ENCODE results near the gene RBM4. TPM values are rescaled to one million over a fixed set of nuclear protein-coding genes. Genes with fewer than 3 reads are reported as not detected.

Gene RBM4
- total and polyA plus RNA-seq, 9 of the 15 experiments (the other 6 are each of a cell fraction or from before 2014, with no cell fraction given), result 81.6 to 233 (median 122) TPM

DNA sequence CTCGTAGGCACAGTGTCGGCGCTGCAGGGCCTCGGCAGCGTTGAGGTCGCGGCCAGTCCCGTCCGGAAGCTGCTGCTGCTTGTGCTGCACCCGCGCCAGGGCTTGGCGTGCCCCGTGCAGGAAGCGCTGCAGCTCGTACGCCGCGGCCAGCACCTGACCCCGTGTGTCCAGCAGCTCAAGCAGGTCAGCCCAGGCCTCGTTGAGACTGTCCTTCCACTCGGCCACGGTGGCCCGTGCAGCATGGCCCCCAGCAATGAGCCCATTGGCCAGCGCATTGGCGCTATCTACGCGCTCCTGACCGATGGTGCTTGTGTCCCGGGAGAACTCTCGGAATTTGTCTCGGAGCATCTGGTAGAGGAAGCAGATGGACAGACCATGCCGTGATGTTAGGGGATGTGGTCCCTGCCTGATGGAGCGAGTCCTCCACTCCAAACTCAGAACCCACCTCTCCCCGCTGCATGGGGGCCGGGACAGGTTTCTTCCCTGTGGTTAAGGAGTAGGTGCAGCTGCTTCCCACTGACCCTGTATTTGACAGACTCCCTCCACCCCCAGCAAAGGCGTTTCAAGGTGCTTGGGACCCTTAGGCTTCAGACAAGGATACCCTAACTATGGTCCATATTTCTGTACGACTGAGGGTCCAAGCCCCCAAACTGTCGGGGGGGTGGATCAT, 52.9 kb downstream of the RBM4 start:
- Histone ChIP-seq H3K4me1 (replicated peaks in 1 of 2; ENCODE audit: control insufficient read depth in 2 of 2, insufficient read depth in 2 of 2, low read length in 2 of 2) (peaks cover 0 to 20% of the 10 kb centered on the region in 2 experiments; a peak in 2 of 5 replicates), H3K4me3 (no peak overlapping the region), H3K27ac (ENCODE audit: extremely low read depth, low read depth, low read length) (no peak overlapping the region), H3K36me3 (ENCODE audit: control insufficient read depth, insufficient read depth, low read length) (peaks cover 86% of the 10 kb centered on the region; the same call in 2 of the 3 replicates), H3K4me2 (ENCODE audit: insufficient read depth, low read length) (no peak overlapping the region), H2AFZ (ENCODE audit: low read depth, low read length) (no peak overlapping the region), H3K9me1 (ENCODE audit: control insufficient read depth, insufficient read depth, low read length) (no peaks in the 10 kb centered on the region), H4K20me1 (replicated peaks; ENCODE audit: control insufficient read depth, insufficient read depth, low read length) (0 out of 2 replicates have a peak, but pooled peaks cover 4% of the 10 kb centered on the region), H3K27me3 (ENCODE audit: control insufficient read depth in 2 of 2, insufficient read depth in 2 of 2, low read length in 2 of 2) (no peaks in the 10 kb centered on the region), H3K9me3 (replicated peaks; ENCODE audit: control insufficient read depth, insufficient read depth, low read depth, low read length) (no peaks in the 10 kb centered on the region), H3K9ac (ENCODE audit: insufficient read depth in 1 of 2, low read depth in 2 of 2, low read length in 2 of 2) (no peak overlapping the region), H3K79me2 (ENCODE audit: control insufficient read depth, insufficient read depth, low read length) (no peaks in the 10 kb centered on the region)
- 91% methylated on average over 34 of the region's 38 CpGs for WGBS (ENCODE audit: insufficient coverage, low coverage, missing lambda C conversion rate)
- in situ Hi-C loops (cut with MboI), result loop anchor here (5.0 kb wide), 2 partner anchors 141 to 291 kb away; no protein-coding TSS in a partner anchor
- FAIRE-seq, result no peak
- peak; percentile 53 for TF ChIP-seq POLR2G (IDR thresholded peaks at IDR 0.05; ENCODE audit: low read depth, low read length)
- TF ChIP-seq, protein P1, sequence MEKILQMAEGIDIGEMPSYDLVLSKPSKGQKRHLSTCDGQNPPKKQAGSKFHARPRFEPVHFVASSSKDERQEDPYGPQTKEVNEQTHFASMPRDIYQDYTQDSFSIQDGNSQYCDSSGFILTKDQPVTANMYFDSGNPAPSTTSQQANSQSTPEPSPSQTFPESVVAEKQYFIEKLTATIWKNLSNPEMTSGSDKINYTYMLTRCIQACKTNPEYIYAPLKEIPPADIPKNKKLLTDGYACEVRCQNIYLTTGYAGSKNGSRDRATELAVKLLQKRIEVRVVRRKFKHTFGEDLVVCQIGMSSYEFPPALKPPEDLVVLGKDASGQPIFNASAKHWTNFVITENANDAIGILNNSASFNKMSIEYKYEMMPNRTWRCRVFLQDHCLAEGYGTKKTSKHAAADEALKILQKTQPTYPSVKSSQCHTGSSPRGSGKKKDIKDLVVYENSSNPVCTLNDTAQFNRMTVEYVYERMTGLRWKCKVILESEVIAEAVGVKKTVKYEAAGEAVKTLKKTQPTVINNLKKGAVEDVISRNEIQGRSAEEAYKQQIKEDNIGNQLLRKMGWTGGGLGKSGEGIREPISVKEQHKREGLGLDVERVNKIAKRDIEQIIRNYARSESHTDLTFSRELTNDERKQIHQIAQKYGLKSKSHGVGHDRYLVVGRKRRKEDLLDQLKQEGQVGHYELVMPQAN (IDR thresholded peaks at IDR 0.05; ENCODE audit: borderline replicate concordance), result no peak
- TF ChIP-seq, protein P2, sequence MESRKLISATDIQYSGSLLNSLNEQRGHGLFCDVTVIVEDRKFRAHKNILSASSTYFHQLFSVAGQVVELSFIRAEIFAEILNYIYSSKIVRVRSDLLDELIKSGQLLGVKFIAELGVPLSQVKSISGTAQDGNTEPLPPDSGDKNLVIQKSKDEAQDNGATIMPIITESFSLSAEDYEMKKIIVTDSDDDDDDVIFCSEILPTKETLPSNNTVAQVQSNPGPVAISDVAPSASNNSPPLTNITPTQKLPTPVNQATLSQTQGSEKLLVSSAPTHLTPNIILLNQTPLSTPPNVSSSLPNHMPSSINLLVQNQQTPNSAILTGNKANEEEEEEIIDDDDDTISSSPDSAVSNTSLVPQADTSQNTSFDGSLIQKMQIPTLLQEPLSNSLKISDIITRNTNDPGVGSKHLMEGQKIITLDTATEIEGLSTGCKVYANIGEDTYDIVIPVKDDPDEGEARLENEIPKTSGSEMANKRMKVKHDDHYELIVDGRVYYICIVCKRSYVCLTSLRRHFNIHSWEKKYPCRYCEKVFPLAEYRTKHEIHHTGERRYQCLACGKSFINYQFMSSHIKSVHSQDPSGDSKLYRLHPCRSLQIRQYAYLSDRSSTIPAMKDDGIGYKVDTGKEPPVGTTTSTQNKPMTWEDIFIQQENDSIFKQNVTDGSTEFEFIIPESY (CRISPR knock-in tag; IDR thresholded peaks at IDR 0.05), result peak; percentile 67; the same call in 1 of the 2 replicates
- no TSS peak for BruUV-seq (replicated peaks)
- no peak for ATAC-seq
- intact Hi-C loops (cut with micrococcal nuclease), result no loop called here
- DNase-seq (ENCODE audit: extremely low read depth in 1 of 4, low spot score in 3 of 4), result no peak
- ChIA-PET POLR2A (interaction anchor here (0.7 to 2.1 kb wide), 2 partner anchors 10 to 143 kb away, joined by 4 to 7 read pairs; no protein-coding TSS in a partner anchor), CTCF (ENCODE audit: low intra/inter-chr PET ratio) (interaction anchor here (4.4 kb wide), 1 partner anchor 143 kb away, joined by 73 read pairs; no protein-coding TSS in a partner anchor)
